Measurements from ENCODE around the gene MACROD1.

DNA sequence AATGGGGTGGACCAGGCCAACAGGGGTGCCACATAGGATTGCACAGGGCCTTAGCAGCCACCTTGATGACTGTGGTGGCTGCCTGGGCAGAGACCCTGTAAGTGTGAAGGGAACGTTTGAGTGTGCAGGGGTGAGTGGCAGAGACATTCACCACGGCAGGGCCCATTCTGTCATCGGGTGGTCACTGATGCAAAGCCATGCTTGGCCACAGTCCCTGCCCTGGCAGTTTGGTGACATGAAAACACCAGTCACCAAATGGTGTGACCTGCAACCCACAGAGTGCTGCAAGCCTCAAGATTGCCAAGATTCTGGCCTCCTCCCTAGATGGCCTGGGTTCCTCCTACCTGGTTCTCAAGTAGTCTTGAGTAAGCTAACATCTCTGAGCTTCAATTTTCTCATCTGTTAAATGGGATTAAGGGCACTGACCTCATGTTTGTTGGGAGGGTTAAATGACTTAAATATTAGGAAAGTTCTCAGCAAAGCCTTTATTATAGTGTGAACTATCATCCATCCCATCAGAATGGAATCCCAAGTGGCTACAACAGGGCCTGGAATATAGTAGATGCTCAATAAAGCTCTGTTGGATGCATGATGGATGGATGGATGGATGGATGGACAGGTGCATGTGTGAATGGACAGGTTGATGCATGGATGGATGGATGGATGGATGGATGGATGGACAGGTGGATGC, 53.0 kb downstream of the MACROD1 start:
- TF ChIP-seq PAX5 (IDR thresholded peaks at IDR 0.05; ENCODE audit: insufficient read depth, low read length, severe bottlenecking) (no peak), POLR2A (IDR thresholded peaks at IDR 0.05; ENCODE audit: low read depth, low read length) (no peak), POLR2AphosphoS5 (IDR thresholded peaks at IDR 0.05; ENCODE audit: low read depth, low read length) (no peak), TAF1 (IDR thresholded peaks at IDR 0.05; ENCODE audit: low read depth, low read length) (no peak), POU2F2 (IDR thresholded peaks at IDR 0.05; ENCODE audit: low read depth, low read length) (no peak), SPI1 (IDR thresholded peaks at IDR 0.05; ENCODE audit: low read depth, low read length) (no peak)
